GM21367 (cell line): ENCODE results near the gene SMARCA5.

Source experiments
- ATAC-seq: cut with Tn5 transposase; IDR thresholded peaks from one replicate; pipeline ENCODE4 v1.9.1; 2021; ENCODE audit not compliant: unreplicated experiment

SMARCA5 gene

DNA sequence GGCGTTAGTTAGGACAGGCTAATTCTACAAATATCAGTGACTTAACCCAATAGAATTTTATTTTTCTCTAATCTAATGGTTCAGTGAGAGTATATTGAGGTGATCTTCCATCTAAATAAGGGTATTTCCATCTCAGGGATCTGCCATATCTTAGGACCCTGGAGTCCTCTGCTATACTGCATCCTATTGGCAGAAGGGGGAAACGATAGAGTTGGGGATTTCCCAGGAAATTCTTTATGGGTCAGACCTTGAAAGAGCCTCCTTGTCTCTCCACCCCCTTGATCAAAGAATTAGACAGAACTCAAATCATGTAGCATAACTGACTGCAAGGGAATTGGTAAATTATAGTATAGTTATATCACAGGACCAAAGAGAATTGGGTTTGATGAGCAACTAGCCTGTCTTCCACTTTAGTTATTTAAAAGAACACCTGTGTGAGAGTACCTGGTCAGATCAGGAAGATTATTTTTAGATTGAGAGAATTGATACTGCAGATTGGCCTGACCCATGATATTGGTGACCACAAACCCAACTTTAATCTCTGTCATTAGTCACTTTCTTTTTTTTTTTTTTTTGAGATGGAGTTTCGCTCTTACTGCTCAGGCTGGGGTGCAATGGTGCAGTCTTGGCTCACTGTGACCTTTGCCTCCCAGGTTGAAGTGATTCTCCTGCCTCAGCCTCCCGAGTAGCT is 25.6 kb downstream of the SMARCA5 start:
- ATAC-seq, result no peak

DNA sequence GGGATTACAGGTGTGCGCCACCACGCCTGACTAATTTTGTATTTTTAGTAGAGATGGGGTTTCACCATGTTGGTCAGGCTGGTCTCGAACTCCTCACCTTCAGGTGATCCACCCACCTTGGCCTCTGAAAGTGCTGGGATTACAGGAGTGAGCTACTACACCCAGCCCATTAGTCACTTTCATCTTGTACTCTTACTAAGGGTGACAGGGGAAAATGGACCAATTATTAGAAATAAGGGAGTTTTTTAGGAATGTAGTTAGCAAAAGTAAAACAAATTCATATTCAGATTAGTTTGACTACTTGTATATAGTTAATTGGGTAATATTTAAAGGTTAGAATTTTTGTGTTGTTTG is 26.1 kb downstream of the SMARCA5 start:
- no peak for ATAC-seq

DNA sequence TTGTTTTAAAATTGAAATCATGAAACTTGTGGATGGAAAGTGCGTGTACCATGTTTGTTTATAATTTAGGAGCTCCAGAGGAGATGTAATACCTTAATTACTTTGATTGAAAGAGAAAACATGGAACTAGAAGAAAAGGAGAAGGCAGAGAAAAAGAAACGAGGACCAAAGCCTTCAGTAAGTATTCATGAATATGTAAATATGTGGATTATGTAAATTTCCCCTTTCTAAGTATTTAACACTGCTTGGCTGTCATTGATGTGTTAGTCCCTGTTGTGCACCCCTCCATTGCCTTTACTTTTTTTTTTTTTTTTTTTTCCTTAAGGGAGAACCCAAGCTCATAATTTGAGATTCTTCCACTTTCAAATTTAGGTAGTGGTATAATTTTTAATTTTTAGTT is 36.4 kb downstream of the SMARCA5 start:
- no peak for ATAC-seq

DNA sequence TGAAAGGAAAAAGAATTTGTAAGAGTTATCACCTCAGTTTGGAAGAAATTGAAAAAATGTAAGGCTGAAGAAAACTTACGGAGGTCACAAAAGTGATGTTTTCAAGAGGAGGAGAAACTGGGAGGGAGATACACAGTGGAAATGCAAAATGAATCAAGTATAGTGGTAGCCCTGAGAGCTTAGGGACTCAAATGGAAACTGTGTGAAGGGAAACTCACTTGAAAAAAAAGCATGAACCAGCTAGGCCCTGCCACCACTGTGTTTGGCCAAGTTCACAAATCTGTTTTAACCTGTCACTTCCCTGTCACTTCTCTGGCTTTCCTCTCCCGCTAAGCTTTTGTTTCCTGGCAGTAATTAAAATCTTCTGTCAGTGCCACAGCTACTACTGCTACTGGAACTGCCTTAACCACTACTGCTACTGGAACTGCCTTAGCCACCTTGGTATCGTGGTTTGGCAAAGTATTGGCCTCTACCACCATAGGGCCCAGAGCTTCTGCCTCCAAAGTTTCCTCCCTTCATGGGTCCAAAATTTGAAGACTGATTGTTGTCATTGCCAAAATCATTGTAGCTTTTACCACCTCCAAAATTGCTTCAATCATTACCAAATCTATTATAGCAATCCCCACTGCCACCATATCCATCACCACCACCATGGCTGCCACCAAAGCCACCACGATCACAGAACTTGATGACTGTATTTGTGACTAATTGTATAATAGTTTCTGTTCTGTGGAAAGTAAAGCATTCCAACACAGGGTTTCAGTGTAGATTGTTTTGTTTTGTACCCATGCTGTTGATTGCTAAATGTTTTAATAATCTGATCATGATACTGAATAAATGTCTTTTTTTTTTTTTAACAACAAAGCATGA is 41.5 kb downstream of the SMARCA5 start:
- ATAC-seq, result peak; percentile 54

DNA sequence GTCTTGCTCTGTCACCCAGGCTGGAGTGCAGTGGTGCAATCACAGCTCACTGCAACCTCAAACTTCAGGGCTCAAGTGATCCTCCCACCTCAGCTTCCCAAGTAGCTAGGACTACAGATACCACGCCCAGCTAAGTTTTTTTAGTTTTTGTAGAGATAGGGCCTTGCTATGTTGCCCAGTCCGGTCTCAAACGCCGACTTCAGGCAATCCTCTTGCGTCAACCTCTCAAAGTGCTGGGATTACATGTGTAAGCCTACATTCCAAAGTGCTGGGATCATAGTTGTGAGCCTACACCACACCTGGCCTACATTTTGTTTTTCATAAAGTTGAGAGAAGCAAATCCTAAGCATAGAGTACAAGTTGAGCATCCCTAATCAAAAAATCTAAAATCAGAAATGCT is 42.2 kb downstream of the SMARCA5 start:
- ATAC-seq, result no peak

DNA sequence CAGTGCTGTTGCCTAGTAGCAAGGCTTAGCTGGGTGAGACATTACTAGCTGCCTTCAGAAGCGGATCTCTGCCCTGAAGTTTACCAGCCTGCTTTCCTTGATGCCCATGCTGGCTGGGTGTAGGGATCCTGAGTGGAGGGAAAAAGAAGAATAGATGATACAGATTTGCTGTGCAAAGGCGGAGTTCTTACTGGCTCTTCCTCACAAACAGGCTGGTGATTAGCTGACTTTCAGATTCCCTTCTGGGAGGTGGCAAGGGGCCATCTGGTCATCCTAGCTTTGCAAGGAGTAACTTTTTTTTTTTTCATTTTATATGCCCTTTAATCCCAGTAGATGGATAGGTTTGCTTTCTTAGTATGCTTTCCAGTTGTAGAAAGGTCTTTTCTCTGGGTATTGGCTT is 44.8 kb downstream of the SMARCA5 start:
- no peak for ATAC-seq

DNA sequence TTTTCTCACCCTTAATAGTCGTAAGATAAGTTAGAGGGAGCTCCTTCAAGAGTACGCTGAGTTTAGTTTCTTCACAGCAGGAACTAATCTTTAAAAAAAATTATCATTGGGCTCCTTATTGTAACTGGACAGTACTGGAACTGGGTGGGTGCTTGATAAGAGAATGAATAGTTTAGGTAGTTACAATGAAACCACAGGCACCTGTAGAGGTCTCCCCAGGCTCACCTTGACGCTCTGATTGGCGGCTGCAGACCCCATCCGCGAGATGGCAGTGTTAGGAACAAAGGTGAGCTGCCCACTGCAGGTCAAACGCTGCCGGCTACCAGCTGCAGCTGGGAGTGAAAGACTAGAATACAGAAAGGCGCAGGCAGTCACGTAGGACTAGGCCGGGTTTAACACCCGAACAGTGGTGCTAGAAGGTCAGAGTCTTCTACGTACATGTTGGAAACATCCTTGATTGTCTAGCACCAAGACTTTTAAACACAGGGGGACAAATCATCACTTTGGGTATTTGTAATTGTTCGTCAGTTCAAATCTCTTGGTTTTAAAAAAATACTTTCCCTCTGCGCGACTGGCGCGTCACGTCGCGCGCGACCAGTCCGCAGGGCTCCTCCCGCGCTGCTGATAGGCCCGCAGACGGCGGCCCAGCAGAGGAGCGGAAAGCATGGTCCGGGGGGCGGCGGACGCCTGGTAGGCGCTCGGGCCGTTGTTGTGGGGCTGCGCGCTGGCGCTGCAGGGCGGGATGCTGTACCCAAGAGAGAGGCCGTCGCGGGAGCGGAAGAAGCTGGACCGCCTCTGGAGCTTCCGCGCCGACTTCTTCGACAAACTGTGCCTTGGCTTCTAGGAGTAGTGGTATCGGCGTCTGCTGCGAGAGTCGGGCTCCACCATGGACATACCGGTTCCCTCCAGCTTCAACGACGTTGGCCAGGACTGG is 45.6 kb downstream of the SMARCA5 start:
- ATAC-seq, result peak; percentile 85

DNA sequence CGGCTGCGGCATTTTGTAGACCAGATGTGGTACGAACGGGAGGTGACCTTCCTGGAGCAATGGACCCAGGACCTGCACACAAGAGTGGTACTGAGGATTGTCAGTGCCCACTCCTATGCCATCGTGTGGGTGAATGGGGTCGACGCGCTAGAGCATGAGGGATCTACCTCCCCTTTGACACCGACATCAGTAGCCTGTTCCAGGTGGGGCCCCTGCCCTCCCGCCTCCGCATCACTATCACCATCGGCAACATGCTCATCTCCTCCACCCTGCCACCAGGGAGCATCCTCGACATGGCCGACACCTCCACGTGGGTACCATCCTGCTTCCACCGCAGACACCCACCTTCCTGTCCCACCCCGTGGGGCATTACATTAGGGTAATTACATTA is 46.2 kb downstream of the SMARCA5 start:
- peak; percentile 5 for ATAC-seq

DNA sequence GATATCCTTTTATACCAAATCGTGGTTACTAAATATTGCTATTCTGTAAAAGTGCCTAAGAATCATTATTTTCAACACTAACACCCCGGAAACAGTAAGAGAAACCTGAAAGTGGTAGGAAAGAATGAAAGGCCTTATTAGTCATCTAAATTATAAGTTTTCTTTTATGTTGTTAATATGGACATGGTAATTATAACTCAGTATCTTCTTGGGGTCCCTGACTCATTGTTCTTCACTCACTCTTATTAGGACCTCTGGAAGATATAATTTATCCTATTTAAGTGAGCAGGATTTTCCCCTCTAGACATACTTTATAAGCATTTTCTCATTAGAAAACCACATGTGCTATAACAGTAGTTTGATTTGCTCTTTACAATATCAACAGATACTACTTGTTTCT is 51.0 kb downstream of the SMARCA5 start:
- ATAC-seq, result no peak

DNA sequence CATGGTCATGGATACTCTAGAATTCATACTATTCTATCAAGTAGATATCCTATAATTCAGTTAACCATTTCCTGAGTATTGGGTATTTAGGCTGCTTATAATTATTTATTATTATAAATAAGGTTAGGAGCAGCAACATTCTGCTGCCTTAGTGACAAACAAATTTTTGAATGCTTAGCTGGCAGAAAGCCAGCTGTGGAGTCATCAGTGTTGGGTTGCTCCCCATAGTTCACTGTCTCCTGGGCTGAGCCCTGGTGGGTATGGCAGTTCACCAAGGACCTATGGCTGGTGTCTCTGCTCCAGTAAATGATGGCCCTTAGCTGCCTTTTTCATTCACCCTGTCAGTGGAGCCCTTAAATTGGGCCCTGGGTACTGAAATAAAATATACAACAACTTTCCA is 61.8 kb downstream of the SMARCA5 start:
- no peak for ATAC-seq

DNA sequence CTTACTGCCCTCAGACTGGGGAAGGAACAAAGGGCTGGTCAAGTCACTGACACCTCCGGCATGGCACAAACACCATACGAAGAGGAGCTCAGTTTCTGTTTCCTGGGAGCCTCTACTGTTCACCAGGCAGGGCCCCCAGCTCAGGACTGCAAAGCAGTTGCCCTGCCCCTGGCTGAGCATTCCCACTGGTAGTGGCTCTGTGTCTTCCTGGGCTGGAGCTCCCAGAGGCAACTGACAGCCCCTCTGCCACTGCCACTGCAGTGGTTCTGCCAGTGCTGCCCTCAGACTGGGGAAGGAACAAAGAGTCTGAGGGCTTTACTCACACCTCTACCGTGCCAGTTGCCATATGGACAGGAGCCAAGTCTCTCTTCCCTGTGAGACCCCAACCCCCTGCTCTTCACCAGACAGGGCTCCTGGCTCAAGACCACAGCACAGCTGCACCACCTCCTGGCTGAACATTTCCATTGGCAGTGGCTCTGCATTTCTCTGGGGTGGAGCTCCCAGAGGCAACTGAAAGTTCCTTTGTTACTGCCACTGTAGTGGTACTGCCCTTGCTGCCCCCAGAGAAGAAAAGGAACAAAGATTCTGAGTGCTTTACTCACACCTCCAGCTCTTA is 67.9 kb downstream of the SMARCA5 start:
- ATAC-seq, result no peak

DNA sequence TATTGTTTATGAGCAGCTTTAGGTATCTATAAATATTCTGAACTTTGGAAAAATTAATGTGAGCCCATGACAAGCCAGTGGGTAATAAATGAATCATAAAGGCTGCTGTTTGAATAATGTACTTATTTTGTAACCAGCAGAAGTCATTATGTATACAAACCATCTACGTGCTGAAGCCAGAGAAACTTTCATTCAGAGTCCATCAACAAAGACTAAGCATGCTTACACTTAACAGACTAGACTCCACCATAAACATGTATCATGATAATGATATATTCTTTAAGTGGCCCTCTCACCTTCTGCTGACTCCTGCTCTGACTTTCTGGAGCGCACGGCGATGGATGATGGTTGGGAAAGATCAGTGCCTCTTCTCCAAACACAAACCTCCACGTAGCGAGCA is 72.0 kb downstream of the SMARCA5 start:
- ATAC-seq, result no peak

DNA sequence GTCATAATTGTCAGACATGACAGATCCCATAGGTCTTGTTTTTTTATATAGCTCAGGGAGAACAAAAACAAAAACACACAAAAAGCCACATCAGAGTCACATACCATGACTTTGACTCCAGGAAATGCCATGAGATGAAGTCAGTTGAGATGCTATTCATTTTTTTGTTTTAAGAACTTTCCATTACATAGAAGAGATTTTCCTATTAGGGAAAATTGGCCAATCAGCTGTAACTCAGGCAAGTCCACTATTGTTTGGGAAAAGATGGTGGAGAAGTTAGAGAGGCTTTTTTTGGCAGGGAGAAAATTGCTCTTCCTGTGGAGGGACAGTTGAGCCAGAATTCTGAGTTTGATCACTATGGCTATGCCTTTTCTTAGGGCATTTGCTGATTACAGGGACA is 72.6 kb downstream of the SMARCA5 start:
- no peak for ATAC-seq

DNA sequence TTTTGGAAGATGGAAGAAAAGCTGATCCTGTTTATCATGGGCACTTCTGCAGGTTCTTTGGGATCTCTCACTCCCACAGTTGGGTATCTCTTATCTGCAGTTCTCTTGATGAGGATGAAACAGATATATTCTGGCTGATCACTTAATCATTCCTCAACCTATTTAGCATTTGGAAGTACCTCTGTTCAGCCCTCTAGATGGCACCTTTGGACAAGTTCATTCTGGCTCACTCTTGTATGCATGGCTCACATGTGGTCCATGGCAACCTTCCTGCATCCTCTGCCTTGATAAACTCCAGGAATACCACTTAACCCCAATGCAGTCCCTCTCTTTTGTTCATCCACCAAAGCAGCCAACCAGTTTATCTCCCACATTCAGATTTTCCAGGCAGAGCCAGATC is 74.2 kb downstream of the SMARCA5 start:
- ATAC-seq, result peak; percentile 57

DNA sequence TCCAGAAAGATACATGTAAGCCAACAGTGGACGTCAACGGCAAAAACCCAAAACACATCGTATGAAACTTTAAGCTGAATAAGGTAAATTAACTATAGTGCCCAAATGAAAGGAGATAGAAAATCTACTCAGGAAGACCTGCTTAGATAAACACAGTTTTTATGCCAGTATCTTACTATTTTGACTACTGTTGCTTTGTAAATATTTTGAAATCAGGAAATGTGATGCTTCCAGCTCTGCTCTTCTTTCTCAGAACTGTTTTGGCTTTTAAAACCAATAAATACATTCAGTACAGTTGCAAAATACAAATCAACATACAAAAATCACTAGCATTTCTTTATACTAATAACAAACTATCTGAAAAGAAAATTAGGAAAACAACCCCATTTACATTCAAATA is 83.8 kb downstream of the SMARCA5 start:
- ATAC-seq, result no peak

DNA sequence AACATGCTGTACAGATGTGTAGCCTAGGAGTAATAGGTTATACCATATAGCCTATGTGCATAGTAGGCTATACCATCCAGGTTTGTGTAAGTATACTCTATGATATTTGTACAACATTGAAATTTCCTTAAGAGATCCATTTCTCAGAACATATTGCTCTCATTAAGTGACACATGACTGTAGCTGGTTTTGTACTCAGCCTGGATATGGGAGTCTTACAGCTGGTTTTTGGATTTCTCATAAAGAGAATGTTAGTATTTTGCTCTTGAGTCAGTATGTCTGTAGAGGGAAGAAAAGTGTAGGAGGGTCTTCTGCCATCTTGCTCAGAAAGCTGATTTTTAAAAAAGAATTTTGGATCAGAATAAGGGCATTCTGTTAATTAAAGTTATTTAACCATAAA is 85.3 kb downstream of the SMARCA5 start:
- ATAC-seq, result no peak

DNA sequence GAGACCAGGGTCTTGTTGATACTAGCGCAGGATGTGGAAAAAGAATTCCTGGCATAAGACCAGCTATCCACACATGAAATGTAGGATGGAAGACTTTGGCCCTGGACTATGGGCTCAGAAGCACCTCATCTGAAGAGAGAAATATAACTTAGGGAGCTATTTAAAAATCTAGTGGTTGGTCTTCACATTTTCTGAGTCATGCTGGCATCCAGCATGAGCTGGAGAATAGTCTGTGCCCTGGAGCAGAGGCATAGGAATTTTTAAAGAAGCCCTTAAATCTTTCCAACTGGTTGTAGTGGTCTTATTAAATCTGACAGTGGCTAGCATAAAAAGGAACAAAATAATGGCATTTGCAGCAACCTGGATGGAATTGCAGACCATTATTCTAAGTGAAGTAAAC is 86.3 kb downstream of the SMARCA5 start:
- ATAC-seq, result no peak

DNA sequence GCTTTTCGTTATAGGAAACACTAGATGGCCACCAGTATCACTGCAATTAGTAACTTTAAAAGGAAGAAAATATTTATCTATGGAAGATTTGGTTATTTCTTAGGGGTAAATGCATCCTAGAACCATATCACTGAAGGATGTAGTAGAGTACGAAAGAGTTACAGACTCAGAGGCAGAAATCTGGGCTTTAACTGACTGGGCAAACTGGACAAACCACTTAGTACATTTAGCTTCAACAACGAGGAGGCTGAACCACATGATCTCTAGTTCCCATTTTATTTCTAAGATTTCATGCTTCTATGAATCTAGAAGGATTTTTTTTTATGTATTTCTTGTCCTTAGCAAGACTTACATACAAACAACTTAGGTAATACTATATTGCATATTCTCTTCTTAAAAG is 93.0 kb downstream of the SMARCA5 start:
- no peak for ATAC-seq
